Vagina (tissue), 2 donors: ENCODE results near the gene CCDC88A. TPM values are rescaled to one million over a fixed set of nuclear protein-coding genes. Genes with fewer than 3 reads are reported as not detected.

Experiments used
- DNase-seq, 2 donors: peaks; one replicate each; pipeline ENCODE4 v3.0.0-alpha.2; 2017; ENCODE audit errors: extremely low spot score in 2 of 2
- H3K27ac ChIP-seq: fragments of 200-600 bp; sonication (generic); one replicate; pipeline ENCODE4 v1.5.1; 2019
- H3K27me3 ChIP-seq: fragments of 200-600 bp; sonication (generic); one replicate; pipeline ENCODE4 v1.5.1; 2019
- H3K36me3 ChIP-seq, 2 donors: fragments of 200-600 bp; sonication (generic); one replicate each; pipeline ENCODE4 v1.5.1; 2017 to 2019
- H3K4me1 ChIP-seq: fragments of 200-600 bp; sonication (generic); one replicate; pipeline ENCODE4 v1.5.1; 2019
- H3K4me3 ChIP-seq, 2 donors: fragments of 200-600 bp; sonication (generic); 1 replicate in 1 of 2; 2 replicates in 1 of 2; pipeline ENCODE4 v1.5.1; 2016 to 2019
- H3K9me3 ChIP-seq: fragments of 200-600 bp; sonication (generic); one replicate; pipeline ENCODE4 v1.5.1; 2019
- POLR2A ChIP-seq, 2 donors: fragments of 450-650 bp; IDR thresholded peaks; one replicate each; pipeline ENCODE4 v1.6.1; 2017; ENCODE audit warnings: antibody characterized with exemption in 2 of 2, mild to moderate bottlenecking in 2 of 2, moderate library complexity in 2 of 2
- POLR2AphosphoS5 ChIP-seq, 2 donors: sonication (generic); formaldehyde crosslinking; IDR thresholded peaks; one replicate each; pipeline ENCODE4 v1.9.0; 2017; ENCODE audit warnings: antibody characterized with exemption in 2 of 2, mild to moderate bottlenecking in 2 of 2, low read depth in 1 of 2; ENCODE audit not compliant: insufficient read depth in 1 of 2
- intact Hi-C: fragments of 100-400 bp; cut with DNase I; formaldehyde crosslinking; loops from one replicate; pipeline ENCODE4 v1.15.1; 2023
- total RNA-seq: library from RNA; depleted of rRNA; stranded (reverse); fragments of >200 nt; gene quantifications from one replicate; pipeline ENCODE4 v1.2.3, GENCODE V29; 2016
- TF ChIP-seq, protein P1 (sequence below), 3 experiments: fragments of 450-650 bp in 2 of 3; fragments of 200-600 bp in 1 of 3; sonication (generic) in 1 of 3; IDR thresholded peaks; one replicate each; pipeline ENCODE4 v1.5.1; 2017 to 2019; ENCODE audit warnings: antibody characterized with exemption in 3 of 3, mild to moderate bottlenecking in 2 of 3, moderate library complexity in 2 of 3

CCDC88A gene, protein sequence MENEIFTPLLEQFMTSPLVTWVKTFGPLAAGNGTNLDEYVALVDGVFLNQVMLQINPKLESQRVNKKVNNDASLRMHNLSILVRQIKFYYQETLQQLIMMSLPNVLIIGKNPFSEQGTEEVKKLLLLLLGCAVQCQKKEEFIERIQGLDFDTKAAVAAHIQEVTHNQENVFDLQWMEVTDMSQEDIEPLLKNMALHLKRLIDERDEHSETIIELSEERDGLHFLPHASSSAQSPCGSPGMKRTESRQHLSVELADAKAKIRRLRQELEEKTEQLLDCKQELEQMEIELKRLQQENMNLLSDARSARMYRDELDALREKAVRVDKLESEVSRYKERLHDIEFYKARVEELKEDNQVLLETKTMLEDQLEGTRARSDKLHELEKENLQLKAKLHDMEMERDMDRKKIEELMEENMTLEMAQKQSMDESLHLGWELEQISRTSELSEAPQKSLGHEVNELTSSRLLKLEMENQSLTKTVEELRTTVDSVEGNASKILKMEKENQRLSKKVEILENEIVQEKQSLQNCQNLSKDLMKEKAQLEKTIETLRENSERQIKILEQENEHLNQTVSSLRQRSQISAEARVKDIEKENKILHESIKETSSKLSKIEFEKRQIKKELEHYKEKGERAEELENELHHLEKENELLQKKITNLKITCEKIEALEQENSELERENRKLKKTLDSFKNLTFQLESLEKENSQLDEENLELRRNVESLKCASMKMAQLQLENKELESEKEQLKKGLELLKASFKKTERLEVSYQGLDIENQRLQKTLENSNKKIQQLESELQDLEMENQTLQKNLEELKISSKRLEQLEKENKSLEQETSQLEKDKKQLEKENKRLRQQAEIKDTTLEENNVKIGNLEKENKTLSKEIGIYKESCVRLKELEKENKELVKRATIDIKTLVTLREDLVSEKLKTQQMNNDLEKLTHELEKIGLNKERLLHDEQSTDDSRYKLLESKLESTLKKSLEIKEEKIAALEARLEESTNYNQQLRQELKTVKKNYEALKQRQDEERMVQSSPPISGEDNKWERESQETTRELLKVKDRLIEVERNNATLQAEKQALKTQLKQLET (N-terminal part only)
- 34.9 TPM for total RNA-seq

DNA sequence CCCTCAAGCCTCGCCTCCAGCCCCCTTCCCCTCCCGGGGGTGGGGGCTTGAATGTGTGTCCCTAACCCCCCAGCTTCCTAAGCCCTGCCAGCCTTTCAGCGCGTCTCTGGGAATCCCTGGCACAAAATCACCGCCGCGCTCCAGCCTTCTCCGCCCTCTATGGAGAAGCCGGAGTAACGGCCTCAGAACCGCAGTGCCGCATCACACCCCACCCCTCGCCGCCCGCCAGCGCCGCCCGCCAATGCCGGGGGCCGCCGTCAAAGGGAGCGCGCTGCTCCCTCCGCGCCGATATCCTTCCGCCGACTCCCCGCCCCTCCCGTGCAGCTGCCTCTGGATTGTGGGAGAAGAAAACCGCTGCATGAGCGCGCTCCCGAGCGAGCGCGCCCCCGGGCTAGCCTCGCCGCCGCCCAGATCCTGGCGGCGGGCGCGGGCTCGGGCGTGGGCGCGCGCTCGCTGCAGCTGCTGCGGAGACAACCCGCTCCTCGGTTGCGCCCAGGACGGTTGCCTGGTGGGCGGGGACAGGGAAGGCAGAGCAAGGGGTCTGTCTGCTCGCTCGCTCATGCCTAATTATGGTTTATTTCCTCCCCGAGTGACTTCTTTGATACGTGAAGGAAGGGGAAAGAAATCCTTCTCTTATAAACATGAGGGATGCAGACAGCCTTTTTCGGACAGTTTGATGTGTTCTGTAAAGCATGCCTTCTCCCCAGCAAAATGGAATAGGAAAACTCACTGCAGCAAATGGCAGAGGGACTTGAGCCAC is at the start of gene CCDC88A:
TSS of gene CCDC88A (minus strand) at position 178 of the 760 bp plus-strand sequence. CDS start 777 bp downstream, outside the sequence.
- H3K4me3 ChIP-seq: peak within 1 kb of the TSS; percentile 81 to 83
- intact Hi-C loops: no loop called here
- no peaks in the 10 kb centered on the region for H3K27me3 ChIP-seq
- no peaks in the 10 kb centered on the region for H3K9me3 ChIP-seq
- DNase-seq: peak in 1 of 2 donors; percentile 97
- H3K27ac ChIP-seq: peak within 1 kb of the TSS; percentile 92
- H3K36me3 ChIP-seq: no peaks in the 10 kb centered on the region
- peaks cover 22% of the 10 kb centered on the region for H3K4me1 ChIP-seq
- TF ChIP-seq, protein P1, sequence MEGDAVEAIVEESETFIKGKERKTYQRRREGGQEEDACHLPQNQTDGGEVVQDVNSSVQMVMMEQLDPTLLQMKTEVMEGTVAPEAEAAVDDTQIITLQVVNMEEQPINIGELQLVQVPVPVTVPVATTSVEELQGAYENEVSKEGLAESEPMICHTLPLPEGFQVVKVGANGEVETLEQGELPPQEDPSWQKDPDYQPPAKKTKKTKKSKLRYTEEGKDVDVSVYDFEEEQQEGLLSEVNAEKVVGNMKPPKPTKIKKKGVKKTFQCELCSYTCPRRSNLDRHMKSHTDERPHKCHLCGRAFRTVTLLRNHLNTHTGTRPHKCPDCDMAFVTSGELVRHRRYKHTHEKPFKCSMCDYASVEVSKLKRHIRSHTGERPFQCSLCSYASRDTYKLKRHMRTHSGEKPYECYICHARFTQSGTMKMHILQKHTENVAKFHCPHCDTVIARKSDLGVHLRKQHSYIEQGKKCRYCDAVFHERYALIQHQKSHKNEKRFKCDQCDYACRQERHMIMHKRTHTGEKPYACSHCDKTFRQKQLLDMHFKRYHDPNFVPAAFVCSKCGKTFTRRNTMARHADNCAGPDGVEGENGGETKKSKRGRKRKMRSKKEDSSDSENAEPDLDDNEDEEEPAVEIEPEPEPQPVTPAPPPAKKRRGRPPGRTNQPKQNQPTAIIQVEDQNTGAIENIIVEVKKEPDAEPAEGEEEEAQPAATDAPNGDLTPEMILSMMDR (IDR thresholded peaks at IDR 0.05): peak in 2 of 3 experiments; percentile 14 to 25
- TF ChIP-seq POLR2AphosphoS5 (IDR thresholded peaks at IDR 0.05; ENCODE audit: insufficient read depth in 1 of 2, low read depth in 1 of 2): peak in 1 of 2 donors; percentile 91
- TF ChIP-seq POLR2A (IDR thresholded peaks at IDR 0.05): peak in 1 of 2 donors; percentile 25

DNA sequence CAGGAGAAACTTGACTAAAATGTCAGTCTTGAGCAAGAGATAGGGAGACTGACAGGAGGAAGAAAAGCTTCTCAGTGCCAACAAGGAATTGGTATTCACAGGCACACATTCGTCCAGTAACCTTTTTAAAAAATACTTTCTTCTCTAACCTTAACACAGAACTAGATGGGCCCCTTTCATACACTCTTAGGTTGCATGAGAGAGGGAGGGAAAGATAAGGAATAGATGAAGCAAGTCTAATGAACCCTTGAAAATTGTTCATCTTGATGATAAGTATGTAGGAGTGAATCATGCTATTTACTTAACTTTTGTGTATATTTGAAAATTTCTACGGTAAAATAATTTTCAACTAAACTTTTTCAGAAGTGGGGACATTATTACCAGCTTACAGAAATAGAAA is 42.0 kb upstream of the CCDC88A start:
- H3K27ac ChIP-seq: no peak overlapping the region
- no peaks in the 10 kb centered on the region for H3K4me1 ChIP-seq
- no peaks in the 10 kb centered on the region for H3K27me3 ChIP-seq
- H3K4me3 ChIP-seq: no peak overlapping the region
- H3K9me3 ChIP-seq: no peaks in the 10 kb centered on the region
- H3K36me3 ChIP-seq: no peaks in the 10 kb centered on the region
- TF ChIP-seq, protein P1 (IDR thresholded peaks at IDR 0.05): no peak
- no peak for TF ChIP-seq POLR2AphosphoS5 (IDR thresholded peaks at IDR 0.05; ENCODE audit: insufficient read depth in 1 of 2, low read depth in 1 of 2)
- TF ChIP-seq POLR2A (IDR thresholded peaks at IDR 0.05): no peak
- intact Hi-C loops: no loop called here
- no peak for DNase-seq

DNA sequence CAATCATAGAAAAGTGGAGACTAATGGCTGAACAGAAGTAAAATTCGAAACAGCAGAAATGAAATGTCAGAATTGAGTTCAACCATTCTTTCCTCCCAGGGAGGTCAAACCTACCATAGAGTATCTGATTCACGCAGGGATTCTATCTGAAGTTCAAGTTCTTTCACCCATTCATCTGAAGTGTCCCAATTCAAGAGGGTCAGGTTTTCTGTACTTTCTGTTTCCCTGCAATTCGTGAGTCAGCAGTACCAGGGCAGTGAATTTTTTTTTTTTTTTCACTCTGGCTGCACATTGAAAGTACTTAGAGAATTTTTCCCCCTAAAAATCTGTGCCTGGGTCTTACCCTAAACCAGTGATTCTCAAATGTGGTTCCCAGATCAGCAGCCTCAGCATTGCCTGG is 40.9 kb upstream of the CCDC88A start:
- Histone ChIP-seq H3K4me3 (no peak overlapping the region), H3K27ac (no peak overlapping the region), H3K27me3 (no peaks in the 10 kb centered on the region), H3K36me3 (no peaks in the 10 kb centered on the region), H3K9me3 (no peaks in the 10 kb centered on the region), H3K4me1 (no peaks in the 10 kb centered on the region)
- intact Hi-C loops: no loop called here
- no peak for DNase-seq
- TF ChIP-seq POLR2A (IDR thresholded peaks at IDR 0.05) (no peak), POLR2AphosphoS5 (IDR thresholded peaks at IDR 0.05; ENCODE audit: insufficient read depth in 1 of 2, low read depth in 1 of 2) (no peak)
- TF ChIP-seq, protein P1 (IDR thresholded peaks at IDR 0.05): no peak

DNA sequence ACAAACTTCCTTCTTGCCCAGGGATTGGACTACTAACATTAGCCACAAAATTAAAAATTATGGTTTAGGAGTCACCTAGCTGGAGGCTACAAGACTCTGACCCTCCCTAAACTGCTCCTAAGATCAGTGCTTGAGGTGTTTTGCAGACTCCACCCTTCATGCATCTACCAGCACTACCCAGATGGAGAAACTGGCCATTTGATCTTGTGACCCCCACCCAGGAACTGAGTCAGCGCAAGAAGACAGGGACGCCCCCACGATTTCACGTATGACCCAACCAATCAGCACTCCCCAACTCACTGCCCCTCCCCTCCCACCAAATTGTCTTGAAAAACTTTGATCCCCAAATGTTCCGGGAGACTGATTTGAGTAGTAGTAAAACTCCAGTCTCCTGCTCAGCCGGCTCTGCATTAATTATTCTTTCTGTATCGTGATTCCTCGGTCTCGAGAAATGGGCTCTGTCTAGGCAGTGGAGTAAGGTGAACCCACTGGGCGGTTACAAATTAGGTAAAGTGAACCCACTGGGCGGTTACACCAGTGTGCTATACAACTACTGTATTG is 40.1 kb upstream of the CCDC88A start:
- Histone ChIP-seq H3K4me3 (no peak overlapping the region), H3K27me3 (no peaks in the 10 kb centered on the region), H3K4me1 (no peaks in the 10 kb centered on the region), H3K27ac (no peak overlapping the region), H3K9me3 (no peaks in the 10 kb centered on the region), H3K36me3 (no peaks in the 10 kb centered on the region)
- intact Hi-C loops: no loop called here
- TF ChIP-seq POLR2A (IDR thresholded peaks at IDR 0.05): no peak
- TF ChIP-seq POLR2AphosphoS5 (IDR thresholded peaks at IDR 0.05; ENCODE audit: insufficient read depth in 1 of 2, low read depth in 1 of 2): no peak
- TF ChIP-seq, protein P1 (IDR thresholded peaks at IDR 0.05): no peak
- DNase-seq: no peak
